NCI-H187 treated with DMSO at 0.1 percent for 48 hours (cell line): ENCODE results near the gene SCN1B.
"Not testable (repeated sequence)": the region's sequence is repeated elsewhere in the genome, so short reads cannot be mapped to it uniquely, and the experiment has no call there.

Experiments
- DNase-seq: peaks from one replicate; lab custom pipeline; 2025; lab: John Stamatoyannopoulos, UW

SCN1B gene

GRCh38 chr19:35037716-35038622 lies 7.7 kb downstream of the SCN1B start:
- DNase-seq, result no peak

- no peak for DNase-seq
Observed at GRCh38 chr19:35038623-35039512, 8.6 kb downstream of the SCN1B start.

GRCh38 chr19:35039881-35040825 lies 9.9 kb downstream of the SCN1B start:
- no peak for DNase-seq

- no peak for DNase-seq
Observed at GRCh38 chr19:35040826-35041547, 10.7 kb downstream of the SCN1B start.

DNA sequence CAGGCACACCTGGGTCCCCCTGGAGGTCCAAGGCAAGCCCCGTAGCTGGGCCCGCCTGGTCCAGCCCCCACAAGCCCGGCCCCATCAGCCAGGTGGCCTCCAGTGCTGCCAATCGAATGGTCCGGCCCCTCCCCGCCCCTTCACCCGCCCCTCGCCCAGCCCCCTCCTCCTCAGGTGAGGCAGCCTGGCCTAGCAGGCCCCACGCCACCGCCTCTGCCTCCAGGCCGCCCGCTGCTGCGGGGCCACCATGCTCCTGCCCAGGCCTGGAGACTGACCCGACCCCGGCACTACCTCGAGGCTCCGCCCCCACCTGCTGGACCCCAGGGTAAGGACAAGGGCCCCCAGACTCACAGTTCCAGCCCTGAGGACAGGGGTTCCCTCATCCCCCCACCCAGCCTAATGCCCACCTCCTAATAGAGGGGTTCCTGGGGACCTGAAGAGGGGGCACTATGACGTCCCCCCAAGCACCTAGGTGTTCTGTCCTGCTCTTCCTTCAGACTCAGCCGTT lies 11.3 kb downstream of the SCN1B start, which contains the start of gene HPN:
Gene HPN, plus strand, starts transcription at position 174 of the 508 bp plus-strand sequence. CDS start 786 bp downstream, outside the sequence.
- DNase-seq, result no peak

GRCh38 chr19:35042056-35042730 lies 11.9 kb downstream of the SCN1B start:
- no peak for DNase-seq

GRCh38 chr19:35042954-35043604 lies 12.8 kb downstream of the SCN1B start:
- no peak for DNase-seq

GRCh38 chr19:35043906-35044305 lies 13.6 kb downstream of the SCN1B start:
- DNase-seq, result no peak

DNA sequence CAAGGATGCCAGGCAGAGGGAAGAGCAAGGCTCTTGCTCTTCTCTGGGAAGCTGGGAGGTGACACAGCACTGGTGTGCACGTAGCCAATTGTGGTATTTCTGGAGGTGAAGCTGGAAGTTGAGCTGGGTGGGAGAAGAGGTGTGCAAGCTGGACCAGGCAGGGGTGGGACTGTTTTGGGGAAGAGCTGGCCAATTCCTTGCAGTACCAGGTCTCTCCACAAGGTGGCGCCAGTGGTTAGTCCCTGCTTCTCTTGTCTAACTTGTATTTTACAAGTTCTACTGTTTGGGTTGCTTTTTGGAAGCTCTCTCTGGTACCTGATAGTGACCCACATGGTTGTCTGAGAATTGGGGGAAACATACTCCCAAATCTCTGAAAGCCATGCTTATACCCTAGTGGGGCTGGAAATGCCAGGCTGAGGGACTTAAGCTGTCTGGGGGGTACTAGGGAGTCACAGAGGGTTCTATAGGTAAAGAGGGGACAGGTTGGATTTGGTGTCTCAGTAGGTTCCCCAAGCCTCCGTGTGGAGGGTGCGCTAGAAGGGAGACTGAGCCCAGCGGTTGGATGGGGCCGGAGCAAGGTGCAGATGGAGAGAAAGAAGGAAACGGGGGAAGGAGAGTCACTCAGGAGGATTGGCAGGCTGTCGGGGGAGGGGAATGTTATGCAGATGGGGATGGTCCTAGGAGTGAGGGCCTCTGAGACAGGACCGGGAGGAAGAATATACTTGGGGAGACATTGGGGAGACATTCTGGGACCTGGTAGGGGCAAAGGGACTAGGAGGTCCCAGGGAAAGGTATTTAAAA lies 14.2 kb downstream of the SCN1B start:
- no peak for DNase-seq

DNA sequence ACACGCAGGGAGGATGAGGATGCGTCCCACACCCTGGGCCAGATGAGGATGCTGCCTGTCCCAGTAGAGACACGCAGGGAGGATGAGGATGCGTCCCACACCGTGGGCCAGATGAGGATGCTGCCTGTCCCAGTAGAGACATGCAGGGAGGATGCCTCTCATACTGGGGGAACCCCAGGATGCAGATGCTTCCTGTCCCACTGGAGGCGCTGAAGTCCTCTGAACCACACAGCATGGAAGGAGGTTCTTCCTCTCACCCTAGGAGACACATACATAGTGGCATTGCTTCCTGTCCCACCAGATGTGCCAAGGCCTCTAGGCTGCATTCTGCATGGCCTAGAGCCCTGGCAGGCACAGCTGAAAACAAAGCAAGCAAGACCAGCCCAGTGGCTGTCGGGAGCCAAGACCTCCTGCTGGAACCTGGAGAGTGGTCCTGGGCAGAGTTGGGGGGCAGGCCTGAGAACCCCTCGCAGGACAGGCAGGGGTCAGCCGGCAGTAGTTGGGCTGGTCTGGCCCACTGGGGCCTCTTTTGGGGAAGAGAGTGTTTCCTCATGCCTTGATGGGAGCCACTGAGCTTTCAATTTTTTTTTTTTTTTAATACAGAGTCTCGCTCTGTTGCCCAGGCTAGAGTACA lies 15.5 kb downstream of the SCN1B start:
- no peak for DNase-seq

DNA sequence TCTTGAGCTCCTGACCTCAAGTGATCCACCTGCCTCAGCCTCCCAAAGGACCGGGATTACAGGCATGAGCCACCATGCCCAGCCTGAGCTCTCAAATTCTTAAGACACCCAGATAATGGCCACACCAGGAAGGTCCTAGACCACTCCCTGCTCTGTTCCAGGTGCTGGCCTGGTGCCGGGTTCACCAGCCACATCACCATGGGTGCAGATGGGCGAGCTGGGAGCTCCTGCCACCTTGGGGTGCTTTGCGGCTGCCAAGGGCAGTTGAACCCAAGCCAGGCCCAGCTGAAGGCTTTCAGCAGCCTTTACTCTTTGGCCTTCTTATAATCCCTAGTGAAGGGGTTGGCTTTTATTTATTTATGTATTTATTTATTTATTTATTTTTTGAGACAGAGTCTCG lies 16.2 kb downstream of the SCN1B start:
- DNase-seq, result no peak

DNA sequence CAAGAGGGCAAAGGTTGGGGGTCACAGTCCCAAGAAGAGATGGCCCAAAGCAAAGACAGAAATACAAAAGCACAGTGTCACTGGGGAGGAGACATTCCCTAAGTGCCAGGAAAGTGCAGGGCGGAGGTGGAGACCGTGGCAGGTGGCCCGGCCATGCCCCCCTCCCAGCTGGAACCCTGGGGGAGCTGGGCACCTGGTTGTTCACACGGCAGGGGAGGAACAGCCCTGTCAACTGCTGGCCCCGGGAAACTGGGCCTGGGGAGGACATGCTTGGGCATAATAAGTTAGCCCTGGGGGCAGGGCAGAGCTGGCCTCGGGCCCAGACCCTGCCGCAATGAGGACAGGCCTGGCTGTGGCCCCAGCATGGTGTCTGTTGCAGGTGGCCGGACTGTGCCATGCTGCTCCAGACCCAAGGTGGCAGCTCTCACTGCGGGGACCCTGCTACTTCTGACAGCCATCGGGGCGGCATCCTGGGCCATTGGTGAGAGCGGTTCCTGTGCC lies 18.7 kb downstream of the SCN1B start:
- DNase-seq, result no peak

DNA sequence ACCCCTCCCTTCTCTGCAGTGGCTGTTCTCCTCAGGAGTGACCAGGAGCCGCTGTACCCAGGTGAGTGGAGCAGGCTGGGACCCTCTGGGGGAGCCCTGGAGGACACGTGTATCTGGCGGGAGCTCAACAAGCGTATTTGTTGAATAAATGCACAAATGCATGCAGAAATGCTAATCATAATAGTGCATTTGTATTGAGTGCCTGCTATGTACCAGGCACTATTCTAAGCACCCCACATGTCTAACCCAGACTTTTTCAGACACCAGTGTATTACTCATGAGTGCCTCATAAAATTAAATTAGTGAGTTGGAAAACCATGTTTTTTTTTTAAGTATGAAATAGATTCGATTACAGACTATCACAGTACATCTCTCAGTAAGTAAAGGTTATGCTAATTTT lies 19.2 kb downstream of the SCN1B start:
- no peak for DNase-seq

DNA sequence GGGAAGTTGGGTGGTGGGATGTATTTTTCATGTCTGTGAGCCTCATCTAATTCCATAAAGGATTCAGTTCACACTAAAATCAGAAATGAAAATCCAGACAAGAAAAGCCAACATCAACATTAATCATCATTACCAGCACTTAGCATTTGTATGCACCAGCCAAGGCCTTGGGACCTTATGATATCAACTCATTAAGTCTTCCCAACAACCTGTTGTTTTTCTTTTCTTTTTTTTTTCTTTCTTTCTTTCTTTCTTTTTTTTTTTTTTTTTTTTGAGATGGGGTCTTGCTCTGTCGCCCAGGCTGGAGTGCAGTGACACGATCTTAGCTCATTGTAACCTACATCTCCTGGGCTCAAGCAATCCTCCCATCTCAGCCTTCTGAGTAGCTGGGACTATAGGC lies 20.4 kb downstream of the SCN1B start:
- DNase-seq, result not testable (repeated sequence)

GRCh38 chr19:35051268-35051667 lies 21.0 kb downstream of the SCN1B start:
- DNase-seq, result not testable (repeated sequence)

- DNase-seq, result no peak
Observed at GRCh38 chr19:35051796-35052195, 21.5 kb downstream of the SCN1B start.

GRCh38 chr19:35052599-35053190 lies 22.4 kb downstream of the SCN1B start:
- no peak for DNase-seq
